Sigmoid colon (tissue), 7 donors: ENCODE data around the gene AP1M2. TPM values are rescaled to one million over a fixed set of nuclear protein-coding genes. Genes with fewer than 3 reads are reported as not detected.

Experiments
- DNase-seq: peaks from one replicate; pipeline ENCODE4 v3.0.0-alpha.2; 2019
- H3K27ac ChIP-seq, 4 donors: fragments of 200-600 bp; sonication (generic); one replicate each; pipeline ENCODE4 v1.5.1; 2016 to 2019; ENCODE audit warnings: mild to moderate bottlenecking in 1 of 4
- H3K27me3 ChIP-seq, 3 donors: fragments of 200-600 bp; sonication (generic); one replicate each; pipeline ENCODE4 v1.5.1; 2019; ENCODE audit warnings: mild to moderate bottlenecking in 1 of 3
- H3K36me3 ChIP-seq, 4 donors: fragments of 200-600 bp; sonication (generic); one replicate each; pipeline ENCODE4 v1.5.1; 2016 to 2019
- H3K4me1 ChIP-seq, 4 donors: fragments of 200-600 bp; sonication (generic); one replicate each; pipeline ENCODE4 v1.5.1; 2017 to 2019
- H3K4me3 ChIP-seq, 4 donors: fragments of 200-600 bp; sonication (generic); one replicate each; pipeline ENCODE4 v1.5.1; 2017 to 2019; ENCODE audit warnings: mild to moderate bottlenecking in 2 of 4, moderate library complexity in 1 of 4
- H3K9me3 ChIP-seq, 4 donors: fragments of 200-600 bp in 3 of 4; sonication (generic) in 3 of 4; one replicate each; pipeline versions ENCODE4 v1.5.1 to v1.6.1; 2013 to 2019
- CTCF ChIP-seq, 4 experiments: fragments of 450-650 bp in 3 of 4; fragments of 200-600 bp in 1 of 4; IDR thresholded peaks; one replicate each; pipeline ENCODE4 v1.5.1; 2016 to 2019; ENCODE audit warnings: antibody characterized with exemption in 4 of 4, mild to moderate bottlenecking in 3 of 4, moderate library complexity in 2 of 4
- EP300 ChIP-seq, 4 donors: sonication (generic); formaldehyde crosslinking; IDR thresholded peaks; one replicate each; pipeline ENCODE4 v1.6.1; 2017; ENCODE audit warnings: antibody characterized with exemption in 4 of 4
- POLR2A ChIP-seq, 2 donors: fragments of 450-650 bp; IDR thresholded peaks; one replicate each; pipeline ENCODE4 v1.6.1; 2016; ENCODE audit warnings: antibody characterized with exemption in 2 of 2, mild to moderate bottlenecking in 2 of 2, moderate library complexity in 2 of 2
- POLR2AphosphoS5 ChIP-seq, 4 donors: sonication (generic); formaldehyde crosslinking; IDR thresholded peaks; one replicate each; pipeline ENCODE4 v1.6.1; 2017; ENCODE audit warnings: antibody characterized with exemption in 4 of 4
- WGBS, 2 donors: extraction: QIAGEN DNeasy Blood & Tissue Kit; methylation state at CpG; one replicate each; pipeline ENCODE4 v1.1.7; 2013; 5-methylcytosine and 5-hydroxymethylcytosine counted together
- intact Hi-C: fragments of 100-400 bp; cut with DNase I; formaldehyde crosslinking; loops from one replicate; pipeline ENCODE4 v1.15.1; 2023
- polyA plus RNA-seq, 3 donors: library from polyadenylated mRNA; stranded (reverse); fragments of 200-250 nt; gene quantifications; one replicate each; pipeline ENCODE4 v1.2.3, GENCODE V29; 2013
- total RNA-seq, 4 donors: library from RNA; depleted of rRNA; stranded (reverse); fragments of >200 nt; gene quantifications; one replicate each; pipeline ENCODE4 v1.1.0, GENCODE V29; 2016
- donor health status: healthy with polysubstance abuse.
- donor health status: Bipolar disorder and iron deficiency.
- donor health status: healthy.

Gene AP1M2
- total and polyA plus RNA-seq, 7 donors, result 1.1 to 178 (median 95.8) TPM; not detected in 2

- WGBS, 2 donors, result 95% methylated on average over 8 of the region's 8 CpGs
- no peak for TF ChIP-seq EP300 (IDR thresholded peaks at IDR 0.05)
- no peak for TF ChIP-seq CTCF (IDR thresholded peaks at IDR 0.05)
- TF ChIP-seq POLR2A (IDR thresholded peaks at IDR 0.05), result no peak
- TF ChIP-seq POLR2AphosphoS5 (IDR thresholded peaks at IDR 0.05), result no peak
- DNase-seq, result no peak
- intact Hi-C loops, result no loop called here
- Histone ChIP-seq H3K4me3 (no peak overlapping the region), H3K9me3 (no peaks in the 10 kb centered on the region), H3K27ac (no peak overlapping the region), H3K27me3 (no peaks in the 10 kb centered on the region), H3K4me1 (peaks cover 0 to 19% (median 17%) of the 10 kb centered on the region in 4 donors), H3K36me3 (no peaks in the 10 kb centered on the region)
These were observed 34.9 kb upstream of the AP1M2 start for GRCh38 chr19:10621966-10622365.

GRCh38 chr19:10620786-10621185 is 33.7 kb upstream of the AP1M2 start:
- no peak for DNase-seq
- Histone ChIP-seq H3K36me3 (no peaks in the 10 kb centered on the region), H3K27ac (no peak overlapping the region), H3K4me3 (no peak overlapping the region), H3K27me3 (no peaks in the 10 kb centered on the region), H3K9me3 (no peaks in the 10 kb centered on the region), H3K4me1 (peaks cover 0 to 15% (median 13%) of the 10 kb centered on the region in 4 donors)
- WGBS, 2 donors, result 97 to 98% methylated on average over 4 of the region's 4 CpGs
- TF ChIP-seq POLR2A (IDR thresholded peaks at IDR 0.05) (no peak), POLR2AphosphoS5 (IDR thresholded peaks at IDR 0.05) (no peak), EP300 (IDR thresholded peaks at IDR 0.05) (no peak), CTCF (IDR thresholded peaks at IDR 0.05) (no peak)
- intact Hi-C loops, result no loop called here

GRCh38 chr19:10618846-10619245 is 31.7 kb upstream of the AP1M2 start:
- Histone ChIP-seq H3K9me3 (no peaks in the 10 kb centered on the region), H3K36me3 (no peaks in the 10 kb centered on the region), H3K27me3 (no peaks in the 10 kb centered on the region), H3K4me1 (no peaks in the 10 kb centered on the region), H3K27ac (no peak overlapping the region), H3K4me3 (no peak overlapping the region)
- WGBS, 2 donors, result 95 to 96% methylated on average over 8 of the region's 8 CpGs
- DNase-seq, result no peak
- intact Hi-C loops, result no loop called here
- no peak for TF ChIP-seq EP300 (IDR thresholded peaks at IDR 0.05)
- TF ChIP-seq POLR2A (IDR thresholded peaks at IDR 0.05), result no peak
- no peak for TF ChIP-seq CTCF (IDR thresholded peaks at IDR 0.05)
- no peak for TF ChIP-seq POLR2AphosphoS5 (IDR thresholded peaks at IDR 0.05)

- no peaks in the 10 kb centered on the region for H3K9me3 ChIP-seq
- no peaks in the 10 kb centered on the region for H3K4me1 ChIP-seq
- TF ChIP-seq POLR2A (IDR thresholded peaks at IDR 0.05), result no peak
- no peak for TF ChIP-seq EP300 (IDR thresholded peaks at IDR 0.05)
- no peak for TF ChIP-seq CTCF (IDR thresholded peaks at IDR 0.05)
- no peak for TF ChIP-seq POLR2AphosphoS5 (IDR thresholded peaks at IDR 0.05)
- 89 to 92% methylated on average over 15 of the region's 15 CpGs for WGBS, 2 donors
- DNase-seq, result no peak
- intact Hi-C loops, result no loop called here
- H3K4me3 ChIP-seq, result no peak overlapping the region
- no peak overlapping the region for H3K27ac ChIP-seq
- H3K36me3 ChIP-seq, result no peaks in the 10 kb centered on the region
- H3K27me3 ChIP-seq, result no peaks in the 10 kb centered on the region
These were observed 30.5 kb upstream of the AP1M2 start for GRCh38 chr19:10617409-10618121.
